HG02885 (cell line): Measurements from ENCODE around the gene MYBPC2.
"Not testable (repeated sequence)": the region's sequence is repeated elsewhere in the genome, so short reads cannot be mapped to it uniquely, and the experiment has no call there.

Source experiments
- ATAC-seq: cut with Tn5 transposase; IDR thresholded peaks from one replicate; pipeline ENCODE4 v1.9.1; 2021; ENCODE audit warnings: mild to moderate bottlenecking; ENCODE audit not compliant: unreplicated experiment, poor library complexity

MYBPC2 gene

GRCh38 chr19:50453243-50453642 lies 20.6 kb downstream of the MYBPC2 start:
- ATAC-seq, result no peak

- ATAC-seq, result no peak
These were observed 23.3 kb downstream of the MYBPC2 start for GRCh38 chr19:50455992-50456391.

DNA sequence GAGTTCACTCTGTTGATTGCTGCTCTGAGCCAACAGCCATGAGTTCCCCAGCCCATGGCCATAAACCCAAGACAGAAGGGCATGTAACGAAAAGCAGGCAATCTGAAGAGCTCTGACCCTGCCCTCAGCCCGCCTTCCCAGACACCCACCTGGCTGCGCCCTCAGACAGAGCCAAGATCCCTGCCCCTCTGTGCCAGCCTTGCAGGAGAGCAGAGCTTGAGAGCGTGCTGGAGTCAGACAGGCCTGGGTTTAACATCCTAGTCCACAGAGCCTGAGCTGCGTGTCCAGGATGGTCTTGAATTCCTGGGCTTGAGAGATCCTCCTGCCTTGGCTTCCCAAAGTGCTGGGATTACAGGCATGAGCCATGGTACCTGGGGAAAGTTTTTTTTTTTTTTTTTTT lies 24.6 kb downstream of the MYBPC2 start:
- ATAC-seq, result no peak

DNA sequence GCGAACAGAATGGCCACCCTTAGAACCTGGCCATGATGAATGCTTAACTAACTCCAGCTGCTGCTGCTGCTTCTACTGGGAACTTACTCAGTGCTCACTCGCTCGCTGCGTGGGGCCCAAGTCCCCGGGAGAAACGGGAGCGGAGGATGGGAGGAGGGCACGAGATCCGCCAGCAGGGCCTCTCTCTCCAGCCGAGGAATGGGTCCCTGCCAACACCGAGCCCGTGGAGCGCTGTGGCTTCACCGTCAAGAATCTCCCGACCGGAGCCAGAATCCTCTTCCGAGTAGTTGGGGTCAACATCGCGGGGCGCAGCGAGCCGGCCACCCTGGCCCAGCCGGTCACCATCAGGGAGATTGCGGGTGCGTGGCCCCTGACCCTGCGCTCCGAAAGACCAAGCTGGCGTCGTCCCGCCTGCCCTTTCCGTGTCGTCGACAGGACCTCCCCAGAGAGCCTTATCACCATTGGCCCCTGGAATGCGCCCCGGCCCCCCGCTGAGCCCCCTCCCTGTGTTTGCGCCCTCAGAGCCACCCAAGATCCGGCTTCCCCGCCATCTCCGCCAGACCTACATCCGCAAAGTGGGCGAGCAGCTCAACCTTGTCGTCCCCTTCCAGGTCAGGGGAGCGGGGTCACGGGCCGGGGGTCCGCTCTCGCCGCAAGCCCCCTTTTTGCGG lies 25.8 kb downstream of the MYBPC2 start:
- no peak for ATAC-seq

- ATAC-seq, result no peak
These were observed 26.4 kb downstream of the MYBPC2 start for GRCh38 chr19:50459067-50459456.

GRCh38 chr19:50459638-50460037 lies 26.9 kb downstream of the MYBPC2 start:
- ATAC-seq, result no peak

DNA sequence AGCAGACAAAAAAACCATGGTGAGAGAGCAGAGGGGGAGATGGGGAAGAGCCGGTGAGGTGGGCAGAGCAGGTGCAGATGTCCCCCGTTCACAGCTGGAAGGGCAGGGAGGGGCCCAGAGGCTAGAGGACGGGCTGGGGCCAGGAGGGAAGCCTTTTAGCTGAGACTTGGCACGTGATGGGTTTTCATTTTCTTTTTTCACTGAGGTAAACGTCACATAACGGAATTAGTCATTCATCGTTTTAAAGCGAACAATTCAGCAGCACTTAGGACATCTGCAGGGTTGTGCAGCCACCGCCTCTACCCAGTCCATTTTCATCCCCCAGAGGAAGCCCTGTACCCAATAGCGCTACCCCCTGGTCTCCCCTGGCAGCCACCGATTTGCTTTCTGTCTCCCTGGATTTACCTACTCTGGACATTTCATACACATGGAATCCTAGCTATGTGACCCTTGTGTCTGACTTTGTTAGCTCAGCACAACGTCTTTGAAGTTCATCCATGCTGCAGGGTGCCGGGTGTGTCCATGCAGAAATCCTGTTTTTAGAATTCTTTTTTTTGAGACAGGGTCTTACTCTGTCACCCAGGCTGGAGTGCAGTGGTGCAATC lies 27.6 kb downstream of the MYBPC2 start:
- peak; percentile 53 for ATAC-seq

DNA sequence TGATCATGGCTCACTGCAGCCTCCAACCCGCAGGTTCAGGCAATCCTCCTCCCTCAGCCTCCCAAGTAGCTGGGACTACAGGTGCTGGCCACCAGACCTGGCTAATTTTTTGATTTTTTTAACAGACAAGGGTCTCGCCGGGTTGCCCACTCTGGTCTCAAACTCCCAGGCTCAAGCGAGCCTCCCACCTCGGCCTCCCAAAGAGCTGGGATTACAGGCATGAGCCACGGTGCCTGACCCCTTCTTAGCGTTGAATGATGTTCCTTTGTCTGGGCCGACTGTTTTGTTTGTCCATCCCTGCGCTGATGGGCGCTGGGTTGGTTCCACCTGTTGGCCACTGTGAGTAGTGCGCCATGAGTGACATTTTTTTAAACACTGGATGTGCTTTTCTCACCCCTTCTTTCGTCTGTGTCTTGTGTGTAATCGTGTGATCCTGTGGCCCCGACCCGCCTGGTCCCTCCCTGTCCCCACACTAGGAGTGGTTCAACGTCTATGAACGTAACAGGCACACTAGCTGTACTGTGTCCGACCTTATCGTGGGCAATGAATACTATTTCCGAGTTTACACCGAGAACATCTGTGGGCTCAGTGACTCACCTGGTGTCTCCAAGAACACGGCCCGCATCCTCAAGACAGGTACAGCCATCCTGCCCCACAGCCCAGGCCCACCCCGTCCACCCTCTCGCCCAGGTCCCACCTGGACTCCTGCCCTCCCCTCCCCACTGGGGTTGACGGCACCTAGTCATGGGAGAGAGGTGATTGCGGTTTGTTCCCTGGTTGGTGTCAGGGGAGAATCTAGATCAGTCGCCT lies 28.6 kb downstream of the MYBPC2 start:
- ATAC-seq, result no peak

DNA sequence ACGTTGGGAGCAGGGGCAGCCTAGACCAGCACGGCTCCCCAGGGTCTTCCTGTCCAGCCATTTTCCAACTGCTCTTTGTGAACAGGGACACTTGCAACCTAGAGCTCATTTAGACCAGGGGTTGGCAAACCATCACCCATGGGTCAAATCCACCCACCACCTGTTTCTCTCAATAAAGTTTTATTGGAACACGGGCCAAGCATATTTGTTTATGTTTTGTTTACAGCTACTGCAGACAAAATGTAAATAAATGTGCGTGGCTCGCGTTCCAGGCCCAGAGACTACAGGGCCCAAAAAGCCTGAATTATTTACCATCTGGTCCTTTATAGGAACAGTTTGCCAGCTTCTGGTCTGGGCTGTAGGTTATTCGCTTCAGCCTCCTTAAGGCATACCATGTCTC lies 30.3 kb downstream of the MYBPC2 start:
- ATAC-seq, result no peak

DNA sequence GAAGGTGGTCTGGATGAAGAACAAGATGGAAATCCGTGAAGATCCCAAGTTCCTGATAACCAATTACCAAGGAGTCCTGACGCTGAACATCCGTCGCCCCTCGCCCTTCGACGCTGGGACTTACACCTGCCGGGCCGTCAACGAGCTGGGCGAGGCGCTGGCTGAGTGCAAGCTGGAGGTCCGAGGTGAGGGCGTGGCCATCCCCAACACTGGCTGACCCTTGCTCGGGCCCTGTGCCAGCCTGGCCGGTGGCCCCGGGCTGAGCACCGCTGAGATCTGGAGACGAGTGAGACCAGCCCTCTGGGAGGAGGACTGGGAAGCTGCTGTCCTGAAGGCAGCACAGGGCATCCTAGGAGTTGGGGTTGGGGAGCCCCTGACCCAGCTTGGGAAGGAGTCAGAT lies 31.7 kb downstream of the MYBPC2 start:
- ATAC-seq, result no peak

GRCh38 chr19:50465000-50465399 lies 32.3 kb downstream of the MYBPC2 start:
- ATAC-seq, result no peak

DNA sequence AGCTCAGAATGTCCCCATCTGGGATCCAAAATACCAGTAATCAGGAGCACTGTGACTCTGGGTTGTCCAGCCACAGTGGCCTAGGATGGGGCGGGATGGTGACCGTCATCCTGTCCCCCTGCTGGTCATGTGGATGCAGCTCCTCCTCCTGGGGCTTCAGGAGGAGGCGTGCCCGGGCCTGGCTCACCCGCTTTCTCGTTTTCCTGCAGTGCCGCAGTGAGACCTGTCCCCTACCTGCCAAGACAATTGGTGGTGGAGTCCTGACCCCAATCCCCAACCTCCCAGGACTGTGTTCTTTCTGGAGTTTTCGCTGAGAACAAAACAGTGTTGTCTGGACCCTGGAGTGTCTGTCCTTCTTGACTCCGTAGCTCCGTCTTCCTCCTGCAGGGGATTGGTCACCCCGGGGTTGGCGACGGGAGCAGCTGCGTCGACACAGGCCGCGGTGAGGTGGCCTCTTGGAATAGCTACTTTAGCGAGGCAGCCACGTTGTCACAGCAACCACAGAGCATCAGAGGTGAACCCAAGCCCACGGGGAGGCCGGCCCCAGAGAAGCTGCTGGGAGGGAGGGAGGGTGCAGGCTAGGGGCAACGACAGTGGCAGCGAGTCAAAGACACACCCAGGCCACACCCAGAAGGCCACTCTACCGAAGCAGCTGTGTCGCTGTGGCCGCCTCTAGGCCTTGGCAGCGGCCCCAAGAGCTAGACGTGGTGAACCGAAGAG lies 33.5 kb downstream of the MYBPC2 start:
- no peak for ATAC-seq

DNA sequence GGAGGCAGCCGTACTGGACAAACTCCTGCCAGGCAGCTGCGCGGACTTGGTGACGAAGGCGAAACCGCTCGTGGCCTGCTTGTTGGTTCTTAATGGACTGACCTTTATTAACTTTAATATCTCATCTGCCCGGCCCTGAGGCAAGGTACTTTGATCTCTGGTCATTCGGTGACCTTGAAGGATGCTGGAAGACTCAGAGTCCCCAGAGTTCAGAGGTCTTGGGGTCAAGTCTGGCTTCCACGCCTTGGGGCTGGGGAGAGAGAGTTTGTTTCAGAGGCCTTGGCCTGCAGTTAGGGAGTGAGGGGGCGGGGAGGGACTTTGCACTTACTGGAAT lies 34.0 kb downstream of the MYBPC2 start:
- ATAC-seq, result no peak

- ATAC-seq, result no peak
These were observed 34.9 kb downstream of the MYBPC2 start for GRCh38 chr19:50467566-50467965.

- ATAC-seq, result no peak
These were observed 36.1 kb downstream of the MYBPC2 start for GRCh38 chr19:50468818-50469217.

GRCh38 chr19:50473336-50473735 lies 40.6 kb downstream of the MYBPC2 start:
- ATAC-seq, result not testable (repeated sequence)

GRCh38 chr19:50475101-50475568 lies 42.4 kb downstream of the MYBPC2 start:
- ATAC-seq, result no peak

GRCh38 chr19:50475736-50476223 lies 43.1 kb downstream of the MYBPC2 start:
- ATAC-seq, result no peak

DNA sequence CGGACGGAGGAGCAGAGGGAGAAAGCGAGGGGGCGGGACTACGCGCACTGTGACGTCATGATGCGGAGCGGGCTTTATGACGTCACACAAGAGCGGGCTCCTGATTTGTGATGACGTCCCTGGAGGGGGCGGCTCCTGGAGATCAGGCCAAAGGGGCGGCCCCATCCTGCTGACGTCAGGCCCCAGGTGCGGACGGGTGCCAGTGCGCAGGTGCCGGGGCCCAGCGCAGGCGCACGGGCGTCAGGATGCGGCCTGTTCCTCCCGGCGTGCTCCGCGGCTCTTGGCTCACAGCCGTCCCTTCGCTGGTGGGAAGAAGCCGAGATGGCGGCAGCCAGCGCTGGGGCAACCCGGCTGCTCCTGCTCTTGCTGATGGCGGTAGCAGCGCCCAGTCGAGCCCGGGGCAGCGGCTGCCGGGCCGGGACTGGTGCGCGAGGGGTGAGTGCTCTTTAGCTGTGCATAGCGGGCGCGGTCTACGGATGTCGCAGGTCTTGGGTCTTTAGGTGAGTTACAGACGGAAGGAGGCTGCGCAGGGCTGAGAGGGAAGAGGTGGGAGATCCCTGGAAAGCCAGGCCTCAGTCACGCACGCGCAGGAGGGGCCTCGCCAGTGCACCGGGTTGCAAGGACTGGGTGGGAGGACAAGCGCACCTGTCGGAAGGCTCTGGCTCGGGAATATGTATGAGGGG lies 43.7 kb downstream of the MYBPC2 start, which contains the start of the genes EMC10 and GARIN5A:
EMC10 (plus strand) TSS at position 284 of the 683 bp plus-strand sequence; CDS start at position 322, 38 bp downstream.
GARIN5A (minus strand) TSS at position 625 of the 683 bp plus-strand sequence; CDS start at position 165, 460 bp downstream.
- peak; percentile 85 for ATAC-seq

DNA sequence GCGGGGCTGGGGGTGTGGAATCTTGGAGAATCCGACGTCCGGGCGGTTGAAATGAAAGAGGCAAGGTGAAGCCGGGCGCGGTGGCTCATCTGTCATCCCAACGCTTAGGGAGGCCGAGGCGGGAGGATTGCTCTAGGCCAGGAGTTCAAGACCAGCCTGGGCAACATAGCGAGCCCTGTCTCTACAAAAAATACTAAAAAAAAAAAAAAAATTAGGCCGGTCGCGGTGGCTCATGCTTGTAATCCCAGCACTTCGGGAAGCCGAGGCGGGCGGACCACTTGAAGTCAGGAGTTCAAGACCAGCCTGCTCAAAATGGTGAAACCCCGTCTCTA lies 44.2 kb downstream of the MYBPC2 start:
- no peak for ATAC-seq
